Keratinocyte (primary cell): ENCODE results near the gene DIPK2B.

Source experiments
- EZH2 ChIP-seq: IDR thresholded peaks from one replicate; pipeline ENCODE4 v1.6.1; 2012; ENCODE audit warnings: inconsistent platforms, mild to moderate bottlenecking, low read length, moderate library complexity
- TF ChIP-seq, protein P1 (sequence below), 3 experiments: IDR thresholded peaks in 1 of 3; conservative IDR thresholded peaks in 1 of 3; optimal IDR thresholded peaks in 1 of 3; 2 replicates in 2 of 3; 3 replicates in 1 of 3; pipeline versions ENCODE3 to v1.5.1; 2011; ENCODE audit warnings: low read length in 3 of 3, mild to moderate bottlenecking in 3 of 3, moderate library complexity in 2 of 3, control low read depth in 1 of 3, inconsistent platforms in 1 of 3; ENCODE audit not compliant: insufficient read depth in 2 of 3; ENCODE audit errors: extremely low read depth in 1 of 3

GRCh38 chrX:45165726-45166125 is 35.0 kb downstream of the DIPK2B start:
- TF ChIP-seq, protein P1, sequence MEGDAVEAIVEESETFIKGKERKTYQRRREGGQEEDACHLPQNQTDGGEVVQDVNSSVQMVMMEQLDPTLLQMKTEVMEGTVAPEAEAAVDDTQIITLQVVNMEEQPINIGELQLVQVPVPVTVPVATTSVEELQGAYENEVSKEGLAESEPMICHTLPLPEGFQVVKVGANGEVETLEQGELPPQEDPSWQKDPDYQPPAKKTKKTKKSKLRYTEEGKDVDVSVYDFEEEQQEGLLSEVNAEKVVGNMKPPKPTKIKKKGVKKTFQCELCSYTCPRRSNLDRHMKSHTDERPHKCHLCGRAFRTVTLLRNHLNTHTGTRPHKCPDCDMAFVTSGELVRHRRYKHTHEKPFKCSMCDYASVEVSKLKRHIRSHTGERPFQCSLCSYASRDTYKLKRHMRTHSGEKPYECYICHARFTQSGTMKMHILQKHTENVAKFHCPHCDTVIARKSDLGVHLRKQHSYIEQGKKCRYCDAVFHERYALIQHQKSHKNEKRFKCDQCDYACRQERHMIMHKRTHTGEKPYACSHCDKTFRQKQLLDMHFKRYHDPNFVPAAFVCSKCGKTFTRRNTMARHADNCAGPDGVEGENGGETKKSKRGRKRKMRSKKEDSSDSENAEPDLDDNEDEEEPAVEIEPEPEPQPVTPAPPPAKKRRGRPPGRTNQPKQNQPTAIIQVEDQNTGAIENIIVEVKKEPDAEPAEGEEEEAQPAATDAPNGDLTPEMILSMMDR (optimal IDR thresholded peaks at IDR 0.05 in 1 of 3, IDR thresholded peaks at IDR 0.05 in 1 of 3, conservative IDR thresholded peaks at IDR 0.05 in 1 of 3; ENCODE audit: extremely low read depth in 1 of 3, insufficient read depth in 2 of 3, low read length in 3 of 3), result no peak
- no peak for TF ChIP-seq EZH2
